Skeletal muscle satellite cell (primary cell): ENCODE data around the gene CACNA1D.

Experiments
- H3K27me3 ChIP-seq: 2 replicates; pipeline ENCODE4 v1.7.0; 2013; ENCODE audit warnings: low read length; ENCODE audit not compliant: control insufficient read depth, insufficient read depth
- H3K36me3 ChIP-seq: 2 replicates; pipeline ENCODE4 v1.7.0; 2013; ENCODE audit warnings: mild to moderate bottlenecking, control low read depth, low read length; ENCODE audit not compliant: insufficient read depth
- H3K4me1 ChIP-seq: 2 replicates; pipeline ENCODE4 v1.7.0; 2013; ENCODE audit warnings: low read length; ENCODE audit not compliant: control insufficient read depth, insufficient read depth
- H3K4me2 ChIP-seq: 2 replicates; pipeline ENCODE4 v1.7.0; 2013; ENCODE audit warnings: mild to moderate bottlenecking, low read length
- H3K4me3 ChIP-seq: 2 replicates; pipeline ENCODE4 v1.7.0; 2013; ENCODE audit warnings: low read length
- H3K9ac ChIP-seq: 2 replicates; pipeline ENCODE4 v1.7.0; 2013; ENCODE audit warnings: mild to moderate bottlenecking, low read depth, low read length, moderate library complexity
- H3K9me3 ChIP-seq: replicated peaks from 2 replicates; pipeline ENCODE4 v1.7.0; 2013; ENCODE audit warnings: mild to moderate bottlenecking, control low read depth, low read length

The CACNA1D gene

GRCh38 chr3:53665608-53666425 is 171.4 kb downstream of the CACNA1D start:
- H3K27me3 ChIP-seq, result no peaks in the 10 kb centered on the region
- H3K9me3 ChIP-seq, result peaks cover 6% of the 10 kb centered on the region
- H3K4me2 ChIP-seq, result no peak overlapping the region
- no peaks in the 10 kb centered on the region for H3K36me3 ChIP-seq
- no peak overlapping the region for H3K4me3 ChIP-seq
- H3K4me1 ChIP-seq, result no peaks in the 10 kb centered on the region
- H3K9ac ChIP-seq, result no peak overlapping the region

- Histone ChIP-seq H3K9me3 (no peaks in the 10 kb centered on the region), H3K4me3 (no peak overlapping the region), H3K36me3 (no peaks in the 10 kb centered on the region), H3K27me3 (peaks cover 15% of the 10 kb centered on the region), H3K4me1 (no peaks in the 10 kb centered on the region), H3K4me2 (no peak overlapping the region), H3K9ac (no peak overlapping the region)
Measured at GRCh38 chr3:53668872-53669271, 174.5 kb downstream of the CACNA1D start.

- no peaks in the 10 kb centered on the region for H3K9me3 ChIP-seq
- no peak overlapping the region for H3K9ac ChIP-seq
- no peak overlapping the region for H3K4me3 ChIP-seq
- no peaks in the 10 kb centered on the region for H3K36me3 ChIP-seq
- H3K27me3 ChIP-seq, result peaks cover 21% of the 10 kb centered on the region
- H3K4me2 ChIP-seq, result no peak overlapping the region
- no peaks in the 10 kb centered on the region for H3K4me1 ChIP-seq
Measured at GRCh38 chr3:53670721-53671120, 176.3 kb downstream of the CACNA1D start.

- H3K4me1 ChIP-seq, result no peaks in the 10 kb centered on the region
- H3K9ac ChIP-seq, result no peak overlapping the region
- no peak overlapping the region for H3K4me3 ChIP-seq
- H3K9me3 ChIP-seq, result no peaks in the 10 kb centered on the region
- H3K27me3 ChIP-seq, result peaks cover 21% of the 10 kb centered on the region
- no peaks in the 10 kb centered on the region for H3K36me3 ChIP-seq
- no peak overlapping the region for H3K4me2 ChIP-seq
Measured at GRCh38 chr3:53671192-53671960, 177.0 kb downstream of the CACNA1D start.

- Histone ChIP-seq H3K36me3 (no peaks in the 10 kb centered on the region), H3K4me1 (no peaks in the 10 kb centered on the region), H3K27me3 (peaks cover 21% of the 10 kb centered on the region), H3K4me2 (no peak overlapping the region), H3K9ac (no peak overlapping the region), H3K4me3 (no peak overlapping the region), H3K9me3 (no peaks in the 10 kb centered on the region)
Measured at GRCh38 chr3:53671961-53672299, 177.5 kb downstream of the CACNA1D start.

GRCh38 chr3:53672981-53673380 is 178.6 kb downstream of the CACNA1D start:
- H3K4me2 ChIP-seq, result no peak overlapping the region
- no peaks in the 10 kb centered on the region for H3K36me3 ChIP-seq
- H3K4me1 ChIP-seq, result no peaks in the 10 kb centered on the region

GRCh38 chr3:53673722-53674350 is 179.4 kb downstream of the CACNA1D start:
- H3K4me1 ChIP-seq, result no peaks in the 10 kb centered on the region
- no peak overlapping the region for H3K9ac ChIP-seq
- H3K9me3 ChIP-seq, result no peaks in the 10 kb centered on the region
- H3K36me3 ChIP-seq, result no peaks in the 10 kb centered on the region
- H3K4me2 ChIP-seq, result no peak overlapping the region
- no peak overlapping the region for H3K4me3 ChIP-seq
- H3K27me3 ChIP-seq, result peaks cover 21% of the 10 kb centered on the region

More at GRCh38 chr3:53672981-53673380, 178.6 kb downstream of the CACNA1D start:
- Histone ChIP-seq H3K27me3 (peaks cover 21% of the 10 kb centered on the region), H3K4me3 (no peak overlapping the region), H3K9ac (no peak overlapping the region), H3K9me3 (no peaks in the 10 kb centered on the region)

GRCh38 chr3:53674582-53674981 is 180.2 kb downstream of the CACNA1D start:
- no peaks in the 10 kb centered on the region for H3K36me3 ChIP-seq
- no peak overlapping the region for H3K9ac ChIP-seq

GRCh38 chr3:53675022-53675697 is 180.7 kb downstream of the CACNA1D start:
- Histone ChIP-seq H3K9ac (no peak overlapping the region), H3K4me2 (no peak overlapping the region), H3K4me3 (no peak overlapping the region), H3K36me3 (no peaks in the 10 kb centered on the region), H3K27me3 (peaks cover 25% of the 10 kb centered on the region), H3K9me3 (no peaks in the 10 kb centered on the region), H3K4me1 (no peaks in the 10 kb centered on the region)

More at GRCh38 chr3:53674582-53674981, 180.2 kb downstream of the CACNA1D start:
- H3K4me1 ChIP-seq, result no peaks in the 10 kb centered on the region
- H3K9me3 ChIP-seq, result no peaks in the 10 kb centered on the region
- no peak overlapping the region for H3K4me3 ChIP-seq
- no peak overlapping the region for H3K4me2 ChIP-seq
- peaks cover 21% of the 10 kb centered on the region for H3K27me3 ChIP-seq

GRCh38 chr3:53675942-53676341 is 181.5 kb downstream of the CACNA1D start:
- H3K9ac ChIP-seq, result no peak overlapping the region
- no peaks in the 10 kb centered on the region for H3K36me3 ChIP-seq
- no peaks in the 10 kb centered on the region for H3K9me3 ChIP-seq
- H3K4me1 ChIP-seq, result no peaks in the 10 kb centered on the region
- peaks cover 33% of the 10 kb centered on the region for H3K27me3 ChIP-seq
- no peak overlapping the region for H3K4me3 ChIP-seq
- no peak overlapping the region for H3K4me2 ChIP-seq

GRCh38 chr3:53677413-53677812 is 183.0 kb downstream of the CACNA1D start:
- Histone ChIP-seq H3K4me2 (no peak overlapping the region), H3K36me3 (no peaks in the 10 kb centered on the region), H3K4me3 (no peak overlapping the region), H3K27me3 (peaks cover 33% of the 10 kb centered on the region), H3K9ac (no peak overlapping the region), H3K9me3 (no peaks in the 10 kb centered on the region), H3K4me1 (no peaks in the 10 kb centered on the region)
